Activated naive CD8-positive, alpha-beta T cell treated with anti-CD3 and anti-CD28 coated beads for 36 hours (primary cell): ENCODE data around the gene CCNQ. TPM values are rescaled to one million over a fixed set of nuclear protein-coding genes. Genes with fewer than 3 reads are reported as not detected.

Experiments used
- DNase-seq: peaks from one replicate; pipeline ENCODE4 v3.0.0; 2021
- H3K27ac Mint-ChIP-seq: one replicate; pipeline ENCODE4 v1.8.0; 2022; ENCODE audit warnings: mild to moderate bottlenecking, moderate library complexity, mixed read lengths
- H3K27me3 Mint-ChIP-seq: one replicate; pipeline ENCODE4 v1.8.0; 2022; ENCODE audit warnings: mild to moderate bottlenecking, mixed read lengths
- H3K36me3 Mint-ChIP-seq: one replicate; pipeline ENCODE4 v1.8.0; 2021; ENCODE audit warnings: mild to moderate bottlenecking, mixed read lengths
- H3K4me1 Mint-ChIP-seq: one replicate; pipeline ENCODE4 v1.8.0; 2021; ENCODE audit warnings: mixed read lengths
- H3K4me3 Mint-ChIP-seq: one replicate; pipeline ENCODE4 v1.8.0; 2022; ENCODE audit warnings: mild to moderate bottlenecking, moderate library complexity, mixed read lengths
- H3K9me3 Mint-ChIP-seq: one replicate; pipeline ENCODE4 v1.8.0; 2022; ENCODE audit warnings: mixed read lengths
- total RNA-seq, 2 experiments: library from RNA; stranded (reverse); gene quantifications; one replicate each; pipeline ENCODE4 v1.2.3, GENCODE V29; 2021

Gene CCNQ
- total RNA-seq, 2 experiments from 2014 or later = 24.8 to 25.5 TPM

DNA sequence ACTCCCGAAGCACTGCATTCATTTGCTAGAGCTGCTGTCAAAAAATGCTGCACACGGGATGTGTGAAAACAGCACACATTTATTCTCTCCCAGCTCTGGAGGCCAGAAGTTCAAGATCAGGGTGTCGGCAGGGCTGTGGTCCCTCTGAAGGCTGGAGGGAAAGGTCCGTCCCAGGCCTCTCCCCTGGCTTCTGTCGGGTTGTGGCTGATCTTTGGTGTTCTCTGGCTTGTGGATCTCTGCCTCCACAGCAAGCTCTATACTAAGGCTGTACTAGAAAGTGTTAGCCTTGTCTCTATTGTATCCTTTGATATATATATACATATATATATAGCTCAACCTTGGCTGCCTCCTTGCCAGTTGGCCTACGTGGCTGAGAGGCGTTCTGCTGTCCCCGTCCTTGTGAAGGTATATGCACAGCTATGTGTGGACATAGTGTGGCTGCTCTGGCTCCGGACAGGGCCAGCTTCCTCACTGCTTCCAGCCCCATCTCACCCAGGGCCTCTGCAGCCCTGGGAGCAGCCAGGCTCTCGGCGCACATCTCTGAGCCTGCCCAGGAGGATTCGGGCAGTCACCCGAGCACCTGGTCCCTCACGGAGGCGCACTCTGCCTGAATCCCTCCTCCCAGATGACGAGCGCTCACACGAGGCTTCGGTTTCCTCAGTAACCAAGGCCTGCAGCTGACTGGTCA is 33.1 kb upstream of the CCNQ start:
- no peak for DNase-seq
- H3K4me3 Mint-ChIP-seq = no peak overlapping the region
- no peaks in the 10 kb centered on the region for H3K27me3 Mint-ChIP-seq
- peaks cover 3% of the 10 kb centered on the region for H3K9me3 Mint-ChIP-seq
- no peak overlapping the region for H3K27ac Mint-ChIP-seq
- H3K4me1 Mint-ChIP-seq = no peaks in the 10 kb centered on the region
- no peaks in the 10 kb centered on the region for H3K36me3 Mint-ChIP-seq

DNA sequence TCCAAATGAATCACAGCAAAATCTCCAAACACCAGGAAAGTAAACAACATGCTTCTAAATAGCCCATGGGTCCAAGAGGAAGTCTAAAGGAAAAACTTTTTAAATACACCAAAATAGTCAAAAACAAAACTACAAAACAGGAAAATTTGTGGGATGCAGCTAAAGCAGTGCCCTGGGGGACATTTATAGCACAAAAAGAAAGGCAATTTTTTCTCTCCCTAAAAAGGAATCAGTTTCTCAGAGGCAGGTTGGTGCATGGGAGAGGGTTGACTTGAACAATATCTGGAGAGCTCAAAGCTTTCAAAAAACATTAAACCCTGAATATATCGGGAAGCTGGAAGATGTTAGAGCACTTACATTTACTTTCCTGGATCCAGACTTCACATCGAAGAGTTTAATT is 32.4 kb upstream of the CCNQ start:
- Mint-ChIP-seq H3K27me3 (no peaks in the 10 kb centered on the region), H3K4me3 (no peak overlapping the region), H3K27ac (no peak overlapping the region), H3K36me3 (no peaks in the 10 kb centered on the region), H3K4me1 (no peaks in the 10 kb centered on the region), H3K9me3 (peaks cover 3% of the 10 kb centered on the region)
- DNase-seq = no peak

DNA sequence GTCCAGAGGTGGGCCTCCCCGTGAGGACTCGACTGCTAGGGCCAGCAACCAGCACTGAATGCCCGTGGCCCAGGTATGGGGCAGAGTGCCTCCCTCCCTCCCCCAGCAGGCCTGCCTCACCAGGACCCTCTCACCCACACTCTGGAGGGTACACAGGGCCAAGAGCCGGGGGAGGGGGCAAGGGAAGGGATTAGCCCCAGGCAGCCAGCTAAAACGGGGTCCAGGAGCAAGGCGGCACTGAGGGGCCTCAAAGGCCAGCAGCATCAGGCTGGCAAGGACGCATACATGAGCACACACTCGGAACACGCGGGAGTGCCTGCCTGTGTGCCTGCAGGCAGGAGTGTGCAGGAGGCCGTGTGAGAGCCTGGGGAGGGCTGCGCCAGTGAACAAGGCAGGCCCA is 29.7 kb upstream of the CCNQ start:
- Mint-ChIP-seq H3K4me1 (no peaks in the 10 kb centered on the region), H3K36me3 (no peaks in the 10 kb centered on the region), H3K27me3 (no peaks in the 10 kb centered on the region), H3K27ac (no peak overlapping the region), H3K9me3 (peaks cover 3% of the 10 kb centered on the region), H3K4me3 (no peak overlapping the region)
- DNase-seq = no peak

DNA sequence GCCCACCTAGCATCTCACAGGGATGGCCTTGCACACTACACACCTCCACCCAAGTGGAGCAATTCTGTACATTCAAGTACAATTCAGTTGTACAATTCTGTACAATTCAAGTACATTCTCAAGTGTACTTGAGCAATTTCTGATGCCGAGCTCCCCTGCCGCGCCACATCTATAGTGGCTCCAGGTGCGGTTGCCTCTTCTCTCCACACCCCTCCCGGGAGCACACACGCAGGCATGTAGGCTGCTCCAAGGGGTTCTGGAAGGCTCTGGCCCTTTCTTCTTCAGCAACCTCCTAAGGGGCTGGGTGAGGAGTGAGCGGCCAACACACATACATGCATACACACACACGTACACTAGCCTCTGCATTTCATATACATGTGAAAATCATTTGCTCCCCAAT is 29.2 kb upstream of the CCNQ start:
- Mint-ChIP-seq H3K27me3 (no peaks in the 10 kb centered on the region), H3K9me3 (peaks cover 3% of the 10 kb centered on the region), H3K4me3 (no peak overlapping the region), H3K4me1 (no peaks in the 10 kb centered on the region), H3K36me3 (no peaks in the 10 kb centered on the region), H3K27ac (no peak overlapping the region)
- DNase-seq = no peak

- H3K4me3 Mint-ChIP-seq = no peak overlapping the region
- H3K36me3 Mint-ChIP-seq = no peaks in the 10 kb centered on the region
- H3K27me3 Mint-ChIP-seq = no peaks in the 10 kb centered on the region
- DNase-seq = no peak
- H3K9me3 Mint-ChIP-seq = peaks cover 3% of the 10 kb centered on the region
- H3K27ac Mint-ChIP-seq = no peak overlapping the region
- H3K4me1 Mint-ChIP-seq = no peaks in the 10 kb centered on the region
Measured at GRCh38 chrX:153627675-153628111, 28.8 kb upstream of the CCNQ start.

GRCh38 chrX:153626863-153627674 is 28.1 kb upstream of the CCNQ start:
- Mint-ChIP-seq H3K4me3 (no peak overlapping the region), H3K27me3 (no peaks in the 10 kb centered on the region), H3K27ac (no peak overlapping the region), H3K36me3 (no peaks in the 10 kb centered on the region), H3K9me3 (peaks cover 3% of the 10 kb centered on the region), H3K4me1 (no peaks in the 10 kb centered on the region)
- no peak for DNase-seq

- H3K9me3 Mint-ChIP-seq = peaks cover 2% of the 10 kb centered on the region
- no peak for DNase-seq
- H3K27ac Mint-ChIP-seq = no peak overlapping the region
- H3K4me3 Mint-ChIP-seq = no peak overlapping the region
- no peaks in the 10 kb centered on the region for H3K4me1 Mint-ChIP-seq
- H3K36me3 Mint-ChIP-seq = no peaks in the 10 kb centered on the region
- H3K27me3 Mint-ChIP-seq = no peaks in the 10 kb centered on the region
Measured at GRCh38 chrX:153626025-153626633, 27.2 kb upstream of the CCNQ start.

- H3K4me3 Mint-ChIP-seq = no peak overlapping the region
- no peak for DNase-seq
- no peaks in the 10 kb centered on the region for H3K27me3 Mint-ChIP-seq
- no peaks in the 10 kb centered on the region for H3K36me3 Mint-ChIP-seq
- H3K4me1 Mint-ChIP-seq = no peaks in the 10 kb centered on the region
- H3K9me3 Mint-ChIP-seq = no peaks in the 10 kb centered on the region
- H3K27ac Mint-ChIP-seq = no peak overlapping the region
Measured at GRCh38 chrX:153625271-153626024, 26.5 kb upstream of the CCNQ start.

GRCh38 chrX:153624196-153625091 is 25.5 kb upstream of the CCNQ start:
- H3K4me3 Mint-ChIP-seq = no peak overlapping the region
- no peaks in the 10 kb centered on the region for H3K4me1 Mint-ChIP-seq
- no peak overlapping the region for H3K27ac Mint-ChIP-seq
- no peak for DNase-seq
- no peaks in the 10 kb centered on the region for H3K9me3 Mint-ChIP-seq
- H3K36me3 Mint-ChIP-seq = no peaks in the 10 kb centered on the region
- no peaks in the 10 kb centered on the region for H3K27me3 Mint-ChIP-seq

- Mint-ChIP-seq H3K4me1 (no peaks in the 10 kb centered on the region), H3K4me3 (no peak overlapping the region), H3K9me3 (no peaks in the 10 kb centered on the region), H3K27me3 (no peaks in the 10 kb centered on the region), H3K27ac (no peak overlapping the region), H3K36me3 (no peaks in the 10 kb centered on the region)
- DNase-seq = no peak
Measured at GRCh38 chrX:153623310-153624029, 24.5 kb upstream of the CCNQ start.

DNA sequence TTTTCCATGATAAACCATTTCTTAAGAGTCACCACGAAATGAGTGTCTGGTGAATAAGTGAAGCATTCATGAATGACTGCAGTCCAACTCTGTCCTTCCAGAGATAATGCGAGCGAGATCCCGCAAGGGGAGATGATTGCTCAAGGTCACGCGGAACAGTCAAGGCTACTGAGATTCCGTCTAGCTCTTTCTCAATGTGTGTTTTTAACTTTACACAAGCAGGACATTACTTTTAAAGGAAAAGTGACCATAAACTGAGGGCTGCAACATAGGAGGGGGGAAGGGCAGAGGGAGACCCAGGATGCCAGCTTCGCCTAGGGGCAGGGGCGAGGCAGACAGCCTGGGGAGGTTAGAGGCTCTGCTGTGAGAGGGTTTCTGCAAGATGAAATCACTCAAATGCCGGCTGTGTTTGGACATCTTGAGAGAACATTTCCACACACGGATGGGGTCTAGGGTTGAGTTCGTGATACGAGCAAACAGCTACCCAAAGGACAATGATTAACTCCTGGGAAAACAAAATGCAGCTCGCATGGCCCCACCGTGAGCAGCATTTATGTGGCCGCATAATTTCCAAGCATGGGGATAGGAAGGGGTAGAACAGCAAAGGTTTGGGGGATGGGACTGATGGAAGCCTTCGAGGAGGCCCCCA is 23.8 kb upstream of the CCNQ start:
- DNase-seq = no peak
- no peaks in the 10 kb centered on the region for H3K4me1 Mint-ChIP-seq
- H3K27ac Mint-ChIP-seq = no peak overlapping the region
- H3K27me3 Mint-ChIP-seq = no peaks in the 10 kb centered on the region
- no peaks in the 10 kb centered on the region for H3K36me3 Mint-ChIP-seq
- no peak overlapping the region for H3K4me3 Mint-ChIP-seq
- no peaks in the 10 kb centered on the region for H3K9me3 Mint-ChIP-seq

- Mint-ChIP-seq H3K27ac (no peak overlapping the region), H3K9me3 (no peaks in the 10 kb centered on the region), H3K4me1 (no peaks in the 10 kb centered on the region), H3K4me3 (no peak overlapping the region), H3K36me3 (no peaks in the 10 kb centered on the region), H3K27me3 (no peaks in the 10 kb centered on the region)
- DNase-seq = no peak
Measured at GRCh38 chrX:153621949-153622598, 23.1 kb upstream of the CCNQ start.

- Mint-ChIP-seq H3K4me1 (no peaks in the 10 kb centered on the region), H3K9me3 (no peaks in the 10 kb centered on the region), H3K27ac (no peak overlapping the region), H3K36me3 (no peaks in the 10 kb centered on the region), H3K4me3 (no peak overlapping the region), H3K27me3 (no peaks in the 10 kb centered on the region)
- no peak for DNase-seq
Measured at GRCh38 chrX:153620576-153620975, 21.6 kb upstream of the CCNQ start.
